Transverse colon (tissue), 3 donors: ENCODE data around the gene KLF2.

Experiments
- CTCF ChIP-seq, 5 experiments: fragments of 200-600 bp in 3 of 5; fragments of 450-650 bp in 2 of 5; sonication (generic) in 3 of 5; IDR thresholded peaks; 1 replicate in 2 of 5; 2 replicates in 3 of 5; pipeline ENCODE4 v1.5.1; 2016 to 2017; ENCODE audit warnings: antibody characterized with exemption in 5 of 5, inconsistent platforms in 3 of 5, mild to moderate bottlenecking in 2 of 5, moderate library complexity in 1 of 5
- EP300 ChIP-seq: sonication (generic); formaldehyde crosslinking; IDR thresholded peaks from one replicate; pipeline ENCODE4 v1.6.1; 2017; ENCODE audit warnings: antibody characterized with exemption, low read depth

- TF ChIP-seq CTCF (IDR thresholded peaks at IDR 0.05) (no peak), EP300 (no peak)
Measured at GRCh38 chr19:16339361-16339725, 14.7 kb downstream of the KLF2 start.
